ENCODE measurements around the gene SIPA1.
A peak's percentile ranks its signal among the peaks of the same experiment; 100 is the strongest.

Gene SIPA1

DNA sequence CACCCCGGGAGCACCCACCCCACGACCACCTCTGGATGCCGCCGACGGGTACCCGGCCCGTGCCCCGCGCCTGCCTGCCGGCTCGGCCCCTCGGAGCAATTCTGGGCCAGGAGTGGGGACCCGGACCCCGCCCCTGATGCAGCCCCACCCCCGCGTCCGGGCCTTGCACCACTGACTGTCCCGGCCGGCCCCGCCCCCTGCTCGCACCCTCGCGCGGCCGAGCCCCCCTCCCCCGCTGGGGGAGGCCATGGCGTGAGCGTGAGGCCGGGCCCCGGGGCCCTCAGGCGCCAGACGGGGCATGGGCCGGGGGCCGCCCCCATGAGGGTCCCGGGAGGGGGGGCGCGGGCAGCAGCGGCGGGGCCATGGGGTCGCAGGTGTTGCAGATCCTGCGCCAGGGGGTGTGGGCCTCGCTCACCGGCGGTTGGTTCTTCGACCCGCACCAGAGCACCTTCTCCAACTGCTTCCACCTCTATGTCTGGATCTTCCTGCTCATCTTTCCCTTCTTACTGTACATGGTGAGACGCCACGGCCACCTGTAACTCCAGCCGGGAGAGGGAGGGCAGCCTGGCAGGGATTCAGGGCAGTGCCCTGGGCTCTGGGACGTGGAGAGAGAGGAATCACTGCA is 21.8 kb upstream of the SIPA1 start:
- H3K27ac ChIP-seq (ENCODE audit: low read depth, low read length, poor library complexity, severe bottlenecking) = peak overlapping the region; percentile 72
- no peaks in the 10 kb centered on the region for H4K20me1 ChIP-seq (ENCODE audit: insufficient read depth, low read length)
- H3F3A ChIP-seq (ENCODE audit: insufficient read depth, low read length) = no peaks in the 10 kb centered on the region
- peak overlapping the region; percentile 76 for H3K4me3 ChIP-seq (ENCODE audit: low read depth, low read length, poor library complexity, severe bottlenecking)
- H3K9me2 ChIP-seq (ENCODE audit: low read depth, low read length) = no peaks in the 10 kb centered on the region
- peak overlapping the region; percentile 93 for H3K9ac ChIP-seq (ENCODE audit: low read length)
- H3K4me1 ChIP-seq (ENCODE audit: insufficient read depth, low read length, severe bottlenecking) = peaks cover 62% of the 10 kb centered on the region
- H3K4me2 ChIP-seq (ENCODE audit: low read length) = peak overlapping the region; percentile 98
- TF ChIP-seq EZH2 (IDR thresholded peaks at IDR 0.05; ENCODE audit: borderline replicate concordance, low read length) = no peak
- TF ChIP-seq, protein P1, sequence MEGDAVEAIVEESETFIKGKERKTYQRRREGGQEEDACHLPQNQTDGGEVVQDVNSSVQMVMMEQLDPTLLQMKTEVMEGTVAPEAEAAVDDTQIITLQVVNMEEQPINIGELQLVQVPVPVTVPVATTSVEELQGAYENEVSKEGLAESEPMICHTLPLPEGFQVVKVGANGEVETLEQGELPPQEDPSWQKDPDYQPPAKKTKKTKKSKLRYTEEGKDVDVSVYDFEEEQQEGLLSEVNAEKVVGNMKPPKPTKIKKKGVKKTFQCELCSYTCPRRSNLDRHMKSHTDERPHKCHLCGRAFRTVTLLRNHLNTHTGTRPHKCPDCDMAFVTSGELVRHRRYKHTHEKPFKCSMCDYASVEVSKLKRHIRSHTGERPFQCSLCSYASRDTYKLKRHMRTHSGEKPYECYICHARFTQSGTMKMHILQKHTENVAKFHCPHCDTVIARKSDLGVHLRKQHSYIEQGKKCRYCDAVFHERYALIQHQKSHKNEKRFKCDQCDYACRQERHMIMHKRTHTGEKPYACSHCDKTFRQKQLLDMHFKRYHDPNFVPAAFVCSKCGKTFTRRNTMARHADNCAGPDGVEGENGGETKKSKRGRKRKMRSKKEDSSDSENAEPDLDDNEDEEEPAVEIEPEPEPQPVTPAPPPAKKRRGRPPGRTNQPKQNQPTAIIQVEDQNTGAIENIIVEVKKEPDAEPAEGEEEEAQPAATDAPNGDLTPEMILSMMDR (IDR thresholded peaks at IDR 0.05; ENCODE audit: low read length) = no peak
- H3K36me3 ChIP-seq (ENCODE audit: insufficient read depth, low read length) = peaks cover 39% of the 10 kb centered on the region
- no peaks in the 10 kb centered on the region for H3K27me3 ChIP-seq (ENCODE audit: insufficient read depth, low read length)
- H2AFZ ChIP-seq (ENCODE audit: low read length) = no peak overlapping the region
- H3K79me2 ChIP-seq (ENCODE audit: insufficient read depth, low read length) = peaks cover 9% of the 10 kb centered on the region; the same call in 1 of the 2 replicates
- H3K9me3 ChIP-seq (ENCODE audit: low read length) = no peaks in the 10 kb centered on the region

DNA sequence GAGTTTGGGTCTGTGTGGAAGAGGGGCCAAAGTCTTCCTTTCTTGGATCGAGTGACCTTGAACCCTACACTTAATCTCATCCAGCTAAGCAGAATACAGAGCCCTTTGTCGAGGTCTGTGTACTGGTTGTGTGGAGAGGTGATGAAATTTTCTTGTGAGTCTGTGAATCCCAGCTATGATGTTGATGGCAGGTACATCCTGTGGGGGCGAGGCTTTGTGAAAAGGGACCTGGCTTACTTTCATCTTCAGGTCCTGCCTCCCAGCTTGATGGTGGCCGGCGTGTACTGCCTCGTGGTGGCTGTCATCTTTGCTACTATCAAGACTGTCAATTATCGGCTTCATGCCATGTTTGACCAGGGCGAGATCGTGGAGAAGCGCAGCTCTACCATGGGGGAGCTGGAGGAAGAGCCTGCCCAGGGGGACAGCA is 21.3 kb upstream of the SIPA1 start:
- Histone ChIP-seq H3K9me2 (ENCODE audit: low read depth, low read length) (no peaks in the 10 kb centered on the region), H3F3A (ENCODE audit: insufficient read depth, low read length) (no peaks in the 10 kb centered on the region), H3K9ac (ENCODE audit: low read length) (peak overlapping the region; percentile 93), H3K36me3 (ENCODE audit: insufficient read depth, low read length) (peaks cover 45% of the 10 kb centered on the region), H2AFZ (ENCODE audit: low read length) (no peak overlapping the region), H3K79me2 (ENCODE audit: insufficient read depth, low read length) (peaks cover 9% of the 10 kb centered on the region; the same call in 1 of the 2 replicates), H3K9me3 (ENCODE audit: low read length) (no peaks in the 10 kb centered on the region), H3K4me2 (ENCODE audit: low read length) (peak overlapping the region; percentile 98), H3K4me1 (ENCODE audit: insufficient read depth, low read length, severe bottlenecking) (peaks cover 57% of the 10 kb centered on the region), H3K27ac (ENCODE audit: low read depth, low read length, poor library complexity, severe bottlenecking) (peak overlapping the region; percentile 54), H4K20me1 (ENCODE audit: insufficient read depth, low read length) (no peaks in the 10 kb centered on the region), H3K27me3 (ENCODE audit: insufficient read depth, low read length) (no peaks in the 10 kb centered on the region), H3K4me3 (ENCODE audit: low read depth, low read length, poor library complexity, severe bottlenecking) (peak overlapping the region; percentile 76)
- TF ChIP-seq EZH2 (IDR thresholded peaks at IDR 0.05; ENCODE audit: borderline replicate concordance, low read length) = no peak
- TF ChIP-seq, protein P1 (IDR thresholded peaks at IDR 0.05; ENCODE audit: low read length) = no peak

DNA sequence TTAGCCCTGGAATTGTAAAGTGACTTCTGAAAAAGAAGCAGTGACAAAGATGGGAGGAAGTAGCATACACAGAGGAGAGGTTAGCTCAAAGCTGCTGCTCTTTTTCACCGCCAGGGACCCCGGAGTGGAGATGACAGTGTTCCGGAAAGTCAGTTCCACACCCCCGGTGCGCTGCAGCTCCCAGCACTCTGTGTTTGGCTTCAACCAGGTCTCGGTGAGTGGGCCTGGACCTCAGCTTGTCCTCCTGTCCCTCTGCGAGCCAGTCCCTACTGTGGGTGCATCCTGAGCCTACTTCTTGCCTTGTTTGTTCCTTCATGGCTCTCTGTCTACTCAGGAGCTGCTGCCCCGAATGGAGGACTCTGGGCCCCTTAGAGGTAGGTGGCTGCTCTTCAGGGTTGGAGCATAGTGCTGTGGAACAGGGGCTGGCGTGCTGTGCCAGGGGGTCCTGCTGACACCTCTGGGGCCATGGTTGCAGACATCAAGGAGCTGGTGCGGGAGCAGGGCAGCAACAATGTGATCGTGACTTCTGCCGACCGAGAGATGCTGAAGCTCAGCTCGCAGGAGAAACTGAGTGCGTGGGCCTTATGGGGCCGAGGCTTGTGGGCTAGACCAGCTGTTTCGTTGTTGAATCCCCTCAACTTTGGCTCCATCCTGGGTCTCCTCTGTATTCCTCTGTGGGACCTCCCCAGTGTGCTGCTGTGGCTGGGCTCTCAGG is 20.6 kb upstream of the SIPA1 start:
- peak overlapping the region; percentile 54 for H3K27ac ChIP-seq (ENCODE audit: low read depth, low read length, poor library complexity, severe bottlenecking)
- peaks cover 52% of the 10 kb centered on the region for H3K36me3 ChIP-seq (ENCODE audit: insufficient read depth, low read length)
- H3K27me3 ChIP-seq (ENCODE audit: insufficient read depth, low read length) = no peaks in the 10 kb centered on the region
- H3K4me2 ChIP-seq (ENCODE audit: low read length) = peak overlapping the region; percentile 98
- no peaks in the 10 kb centered on the region for H4K20me1 ChIP-seq (ENCODE audit: insufficient read depth, low read length)
- H3K9me3 ChIP-seq (ENCODE audit: low read length) = no peaks in the 10 kb centered on the region
- H3K9me2 ChIP-seq (ENCODE audit: low read depth, low read length) = no peaks in the 10 kb centered on the region
- peaks cover 51% of the 10 kb centered on the region for H3K4me1 ChIP-seq (ENCODE audit: insufficient read depth, low read length, severe bottlenecking)
- no peaks in the 10 kb centered on the region for H3F3A ChIP-seq (ENCODE audit: insufficient read depth, low read length)
- peaks cover 9% of the 10 kb centered on the region; the same call in 1 of the 2 replicates for H3K79me2 ChIP-seq (ENCODE audit: insufficient read depth, low read length)
- H2AFZ ChIP-seq (ENCODE audit: low read length) = no peak overlapping the region
- peak overlapping the region; percentile 93 for H3K9ac ChIP-seq (ENCODE audit: low read length)
- peak overlapping the region; percentile 76 for H3K4me3 ChIP-seq (ENCODE audit: low read depth, low read length, poor library complexity, severe bottlenecking)
- TF ChIP-seq, protein P1 (IDR thresholded peaks at IDR 0.05; ENCODE audit: low read length) = peak; percentile 15; the same call in 1 of the 2 replicates
- no peak for TF ChIP-seq EZH2 (IDR thresholded peaks at IDR 0.05; ENCODE audit: borderline replicate concordance, low read length)

All from OCI-LY1 (cell line).